GM12801 (cell line): ENCODE results near the gene CDH3.

Experiments
- CTCF ChIP-seq: IDR thresholded peaks from one replicate; pipeline ENCODE4 v1.5.1; 2011; ENCODE audit warnings: control low read depth; ENCODE audit not compliant: insufficient read length; ENCODE audit errors: extremely low read depth

Gene CDH3

GRCh38 chr16:68704232-68704867 is 59.2 kb downstream of the CDH3 start:
- TF ChIP-seq CTCF = no peak

DNA sequence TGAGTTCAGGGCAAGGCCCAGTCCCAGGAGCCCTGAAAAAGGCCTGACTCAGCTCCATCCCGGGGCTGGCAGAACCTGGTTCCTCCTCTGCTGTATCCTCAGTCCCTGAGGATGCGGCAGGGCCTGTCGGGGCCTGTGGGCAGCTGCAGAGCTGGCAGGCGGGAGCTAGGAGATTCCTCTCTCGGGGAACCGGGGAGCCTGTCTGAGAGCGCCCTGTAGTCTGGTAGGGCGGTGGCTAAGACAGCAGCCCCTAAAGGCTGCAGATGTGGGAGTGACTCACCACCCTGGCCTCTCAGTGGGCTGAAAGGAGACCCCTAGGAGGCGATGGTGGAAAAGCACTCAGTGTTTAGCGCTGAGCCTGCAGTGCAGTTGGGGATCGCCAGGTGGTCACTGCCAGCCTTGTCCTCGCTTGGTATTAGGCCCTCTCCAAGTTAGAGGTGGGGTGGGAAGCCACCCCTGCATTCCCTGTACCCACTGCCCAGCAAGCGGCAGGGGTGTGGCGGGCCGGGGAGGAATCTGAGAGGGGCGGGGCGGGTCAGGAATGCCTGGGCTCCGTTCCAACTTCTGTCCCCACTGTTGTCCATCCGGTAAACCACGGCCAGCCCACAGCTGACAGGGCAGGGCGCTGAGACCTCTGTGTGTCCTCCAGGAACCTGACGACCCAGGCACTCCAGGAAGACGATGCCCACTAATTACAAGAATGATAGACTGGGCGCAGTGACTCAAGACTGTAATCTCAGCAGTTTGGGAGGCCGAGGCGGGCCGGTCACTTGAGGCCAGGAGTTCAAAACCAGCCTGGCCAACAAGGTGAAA is 62.4 kb downstream of the CDH3 start:
- TF ChIP-seq CTCF = no peak

- TF ChIP-seq CTCF = no peak
Measured at GRCh38 chr16:68710211-68710610, 65.1 kb downstream of the CDH3 start.

- TF ChIP-seq CTCF = no peak
Measured at GRCh38 chr16:68711421-68712139, 66.5 kb downstream of the CDH3 start.

DNA sequence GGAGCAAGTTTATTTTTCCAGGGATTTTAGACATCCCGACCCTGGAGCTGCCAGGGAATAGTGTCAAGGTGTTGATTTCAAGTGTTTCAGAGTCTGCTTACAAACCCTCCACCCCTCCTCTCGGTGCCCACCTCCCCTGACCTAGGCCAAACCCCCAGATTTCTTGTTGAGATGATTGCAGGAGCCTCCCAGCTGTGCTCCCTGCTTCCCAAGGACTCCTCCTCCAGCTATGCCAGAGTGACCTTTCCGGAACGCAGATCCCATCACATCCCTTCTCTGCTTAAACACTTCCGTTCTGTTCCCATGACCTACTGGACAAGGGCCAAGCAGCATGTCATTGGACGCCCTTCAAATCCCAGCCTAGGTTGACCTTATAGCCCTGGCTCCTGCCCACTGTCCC is 68.3 kb downstream of the CDH3 start:
- TF ChIP-seq CTCF = no peak

DNA sequence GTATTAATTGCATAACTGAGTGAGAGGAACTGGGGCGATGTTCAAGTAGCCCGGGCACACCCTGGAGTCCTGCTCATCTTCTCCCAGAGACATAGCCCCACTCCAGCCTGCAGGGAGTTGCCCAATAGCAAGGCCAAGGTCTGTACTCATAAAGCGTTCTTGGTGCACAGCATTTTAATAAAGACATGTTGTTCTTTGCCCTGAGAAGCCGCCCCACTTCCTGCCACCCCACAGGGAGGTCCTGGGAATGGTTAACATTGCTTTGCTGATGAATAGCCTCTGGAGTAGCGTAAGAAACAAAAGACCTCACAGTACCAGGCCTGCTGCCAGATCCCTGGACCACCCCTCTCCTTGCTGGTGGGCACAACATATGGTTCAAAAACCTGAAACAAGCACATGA is 70.4 kb downstream of the CDH3 start:
- TF ChIP-seq CTCF = no peak

DNA sequence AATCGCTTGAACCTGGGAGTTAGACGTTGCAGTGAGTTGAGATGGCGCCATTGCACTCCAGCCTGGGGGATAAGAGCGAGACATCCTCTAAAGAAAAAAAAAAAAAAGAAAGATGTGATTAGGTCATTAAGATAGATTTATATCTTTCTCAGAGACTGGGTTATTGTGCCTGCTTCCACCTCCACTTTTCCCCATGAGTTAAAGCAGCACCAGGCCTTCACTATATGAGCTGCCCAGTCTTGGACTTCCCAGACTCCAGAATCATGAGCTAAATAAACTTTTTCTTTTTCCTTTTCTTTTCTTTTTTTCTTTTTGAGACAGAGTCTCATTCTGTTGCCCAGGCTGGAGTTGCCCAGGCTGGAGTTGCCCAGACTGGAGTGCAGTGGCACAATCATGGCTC is 72.6 kb downstream of the CDH3 start:
- no peak for TF ChIP-seq CTCF
